Measurements from ENCODE around the gene MGAT2.

The MGAT2 gene

GRCh38 chr14:49659526-49660455 is 39.2 kb downstream of the MGAT2 start:
- DNase-seq = no peak

- no peak for DNase-seq
Observed at GRCh38 chr14:49670475-49670874, 49.9 kb downstream of the MGAT2 start.
